Measurements from ENCODE around the gene POU6F2.

GRCh38 chr7:39372383-39372782 is 394.7 kb downstream of the POU6F2 start:
- no peak for TF ChIP-seq CTCF (IDR thresholded peaks at IDR 0.05)
- no peak for TF ChIP-seq POLR2A (IDR thresholded peaks at IDR 0.05)
- no peak for TF ChIP-seq POLR2AphosphoS5 (IDR thresholded peaks at IDR 0.05)
- no peak for TF ChIP-seq EP300 (IDR thresholded peaks at IDR 0.05)
